ENCODE data around the gene ROBO1. TPM values are rescaled to one million over a fixed set of nuclear protein-coding genes. Genes with fewer than 3 reads are reported as not detected.

ROBO1 gene
- total and polyA plus RNA-seq, 4 donors = 1.0 to 30.3 (median 3.9) TPM

GRCh38 chr3:79497447-79498111 lies 270.2 kb downstream of the ROBO1 start:
- no peak overlapping the region for H3K9ac ChIP-seq (ENCODE audit: low read depth in 1 of 2, low read length in 2 of 2)
- no peaks in the 10 kb centered on the region for H3K27me3 ChIP-seq (ENCODE audit: control insufficient read depth in 4 of 4, insufficient read depth in 4 of 4, low read length in 3 of 4)
- no peak overlapping the region for H3K4me3 ChIP-seq (ENCODE audit: low read depth in 1 of 3, low read length in 3 of 3)
- 28% methylated on average over 7 of the region's 7 CpGs for WGBS
- H3K9me3 ChIP-seq (ENCODE audit: control insufficient read depth in 4 of 4, low read length in 3 of 4) = peaks cover 0 to 2% (median 0%) of the 10 kb centered on the region in 4 donors
- no peaks in the 10 kb centered on the region for H3K4me1 ChIP-seq (ENCODE audit: control insufficient read depth in 4 of 4, insufficient read depth in 4 of 4, low read length in 3 of 4)
- H3K27ac ChIP-seq (ENCODE audit: low read depth in 1 of 2, low read length in 2 of 2) = no peak overlapping the region
- no peak for DNase-seq (ENCODE audit: low spot score)
- TF ChIP-seq YY1 (IDR thresholded peaks at IDR 0.05) (no peak), EGR1 (IDR thresholded peaks at IDR 0.05; ENCODE audit: low read depth in 2 of 2) (no peak), RAD21 (IDR thresholded peaks at IDR 0.05) (peak; percentile 83 to 87)
- TF ChIP-seq, protein P1, sequence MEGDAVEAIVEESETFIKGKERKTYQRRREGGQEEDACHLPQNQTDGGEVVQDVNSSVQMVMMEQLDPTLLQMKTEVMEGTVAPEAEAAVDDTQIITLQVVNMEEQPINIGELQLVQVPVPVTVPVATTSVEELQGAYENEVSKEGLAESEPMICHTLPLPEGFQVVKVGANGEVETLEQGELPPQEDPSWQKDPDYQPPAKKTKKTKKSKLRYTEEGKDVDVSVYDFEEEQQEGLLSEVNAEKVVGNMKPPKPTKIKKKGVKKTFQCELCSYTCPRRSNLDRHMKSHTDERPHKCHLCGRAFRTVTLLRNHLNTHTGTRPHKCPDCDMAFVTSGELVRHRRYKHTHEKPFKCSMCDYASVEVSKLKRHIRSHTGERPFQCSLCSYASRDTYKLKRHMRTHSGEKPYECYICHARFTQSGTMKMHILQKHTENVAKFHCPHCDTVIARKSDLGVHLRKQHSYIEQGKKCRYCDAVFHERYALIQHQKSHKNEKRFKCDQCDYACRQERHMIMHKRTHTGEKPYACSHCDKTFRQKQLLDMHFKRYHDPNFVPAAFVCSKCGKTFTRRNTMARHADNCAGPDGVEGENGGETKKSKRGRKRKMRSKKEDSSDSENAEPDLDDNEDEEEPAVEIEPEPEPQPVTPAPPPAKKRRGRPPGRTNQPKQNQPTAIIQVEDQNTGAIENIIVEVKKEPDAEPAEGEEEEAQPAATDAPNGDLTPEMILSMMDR (IDR thresholded peaks at IDR 0.05; ENCODE audit: low read depth, low read length, missing input control) = peak; percentile 64
- TF ChIP-seq, protein P2, sequence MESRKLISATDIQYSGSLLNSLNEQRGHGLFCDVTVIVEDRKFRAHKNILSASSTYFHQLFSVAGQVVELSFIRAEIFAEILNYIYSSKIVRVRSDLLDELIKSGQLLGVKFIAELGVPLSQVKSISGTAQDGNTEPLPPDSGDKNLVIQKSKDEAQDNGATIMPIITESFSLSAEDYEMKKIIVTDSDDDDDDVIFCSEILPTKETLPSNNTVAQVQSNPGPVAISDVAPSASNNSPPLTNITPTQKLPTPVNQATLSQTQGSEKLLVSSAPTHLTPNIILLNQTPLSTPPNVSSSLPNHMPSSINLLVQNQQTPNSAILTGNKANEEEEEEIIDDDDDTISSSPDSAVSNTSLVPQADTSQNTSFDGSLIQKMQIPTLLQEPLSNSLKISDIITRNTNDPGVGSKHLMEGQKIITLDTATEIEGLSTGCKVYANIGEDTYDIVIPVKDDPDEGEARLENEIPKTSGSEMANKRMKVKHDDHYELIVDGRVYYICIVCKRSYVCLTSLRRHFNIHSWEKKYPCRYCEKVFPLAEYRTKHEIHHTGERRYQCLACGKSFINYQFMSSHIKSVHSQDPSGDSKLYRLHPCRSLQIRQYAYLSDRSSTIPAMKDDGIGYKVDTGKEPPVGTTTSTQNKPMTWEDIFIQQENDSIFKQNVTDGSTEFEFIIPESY (IDR thresholded peaks at IDR 0.05) = no peak
- H3K36me3 ChIP-seq (ENCODE audit: control insufficient read depth in 4 of 4, insufficient read depth in 3 of 4, low read depth in 1 of 4, low read length in 3 of 4) = no peaks in the 10 kb centered on the region

DNA sequence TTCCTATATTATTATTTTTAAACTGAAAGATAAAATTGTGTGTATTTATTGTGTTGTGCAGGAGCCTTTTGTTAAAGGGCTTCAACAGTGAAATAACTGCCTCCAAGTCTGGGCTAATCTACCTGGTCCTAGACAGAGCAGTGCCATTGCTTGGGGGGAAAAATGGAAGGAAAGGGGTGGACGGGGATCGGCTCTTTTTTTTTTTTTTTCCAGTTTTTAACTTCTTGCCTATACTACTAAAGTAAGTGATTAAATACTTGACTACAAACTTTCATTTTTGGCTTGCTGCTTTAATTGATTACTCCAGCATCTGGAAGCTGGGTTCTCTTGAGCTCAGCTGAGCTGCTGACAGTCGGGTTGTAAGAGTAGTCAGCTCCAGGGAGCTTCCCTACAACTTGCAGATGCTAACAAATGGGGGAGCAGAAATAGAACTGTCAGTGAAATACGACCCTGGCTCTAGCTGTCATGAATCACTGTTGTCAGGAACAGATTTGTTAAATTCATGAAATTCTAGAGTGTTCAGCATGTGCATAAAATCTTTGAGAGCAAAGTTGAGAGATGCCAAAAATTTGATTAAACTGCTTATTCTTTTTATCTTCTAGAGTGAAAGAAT lies 276.7 kb downstream of the ROBO1 start:
- Histone ChIP-seq H3K9ac (ENCODE audit: low read depth in 1 of 2, low read length in 2 of 2) (no peak overlapping the region), H3K27me3 (ENCODE audit: control insufficient read depth in 4 of 4, insufficient read depth in 4 of 4, low read length in 3 of 4) (no peaks in the 10 kb centered on the region), H3K9me3 (ENCODE audit: control insufficient read depth in 4 of 4, low read length in 3 of 4) (no peaks in the 10 kb centered on the region), H3K4me1 (ENCODE audit: control insufficient read depth in 4 of 4, insufficient read depth in 4 of 4, low read length in 3 of 4) (no peaks in the 10 kb centered on the region), H3K27ac (ENCODE audit: low read depth in 1 of 2, low read length in 2 of 2) (no peak overlapping the region), H3K4me3 (ENCODE audit: low read depth in 1 of 3, low read length in 3 of 3) (no peak overlapping the region), H3K36me3 (ENCODE audit: control insufficient read depth in 4 of 4, insufficient read depth in 3 of 4, low read depth in 1 of 4, low read length in 3 of 4) (no peaks in the 10 kb centered on the region)
- WGBS = 71% methylated on average over 4 of the region's 4 CpGs
- TF ChIP-seq RXRA (IDR thresholded peaks at IDR 0.05) (no peak), SP1 (IDR thresholded peaks at IDR 0.05) (no peak), RAD21 (IDR thresholded peaks at IDR 0.05) (no peak), YY1 (IDR thresholded peaks at IDR 0.05) (no peak)
- DNase-seq (ENCODE audit: low spot score) = no peak

- Histone ChIP-seq H3K27me3 (ENCODE audit: control insufficient read depth in 4 of 4, insufficient read depth in 4 of 4, low read length in 3 of 4) (no peaks in the 10 kb centered on the region), H3K9me3 (ENCODE audit: control insufficient read depth in 4 of 4, low read length in 3 of 4) (no peaks in the 10 kb centered on the region), H3K4me1 (ENCODE audit: control insufficient read depth in 4 of 4, insufficient read depth in 4 of 4, low read length in 3 of 4) (no peaks in the 10 kb centered on the region), H3K27ac (ENCODE audit: low read depth in 1 of 2, low read length in 2 of 2) (no peak overlapping the region), H3K9ac (ENCODE audit: low read depth in 1 of 2, low read length in 2 of 2) (no peak overlapping the region), H3K36me3 (ENCODE audit: control insufficient read depth in 4 of 4, insufficient read depth in 3 of 4, low read depth in 1 of 4, low read length in 3 of 4) (no peaks in the 10 kb centered on the region), H3K4me3 (ENCODE audit: low read depth in 1 of 3, low read length in 3 of 3) (no peak overlapping the region)
- DNase-seq (ENCODE audit: low spot score) = no peak
- TF ChIP-seq RXRA (IDR thresholded peaks at IDR 0.05) (no peak), NR2F2 (IDR thresholded peaks at IDR 0.05) (no peak), TAF1 (conservative IDR thresholded peaks at IDR 0.05) (no peak), EGR1 (IDR thresholded peaks at IDR 0.05; ENCODE audit: low read depth in 2 of 2) (no peak), HNF4A (conservative IDR thresholded peaks at IDR 0.05) (no peak)
- TF ChIP-seq, protein P2 (IDR thresholded peaks at IDR 0.05) = no peak
- TF ChIP-seq, protein P1 (IDR thresholded peaks at IDR 0.05; ENCODE audit: low read depth, low read length, missing input control) = no peak
- TF ChIP-seq, protein P3, sequence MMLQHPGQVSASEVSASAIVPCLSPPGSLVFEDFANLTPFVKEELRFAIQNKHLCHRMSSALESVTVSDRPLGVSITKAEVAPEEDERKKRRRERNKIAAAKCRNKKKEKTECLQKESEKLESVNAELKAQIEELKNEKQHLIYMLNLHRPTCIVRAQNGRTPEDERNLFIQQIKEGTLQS (IDR thresholded peaks at IDR 0.05) = no peak
- WGBS = 69% methylated on average over 8 of the region's 8 CpGs
Measured at GRCh38 chr3:79490165-79491028, 277.4 kb downstream of the ROBO1 start.
